Heart left ventricle (tissue), 16 donors: Measurements from ENCODE around the gene MPZ. TPM values are rescaled to one million over a fixed set of nuclear protein-coding genes. Genes with fewer than 3 reads are reported as not detected.

Source experiments
- ATAC-seq, 4 donors: fragments of 200-7000 bp; cut with Tn5 transposase; one replicate each; pipeline ENCODE4 v1.9.1; 2020 to 2022; ENCODE audit warnings: moderate library complexity in 4 of 4, mild to moderate bottlenecking in 3 of 4, moderate number of reproducible peaks in 1 of 4
- DNase-seq, 5 donors: peaks; one replicate each; pipeline ENCODE4 v3.0.0-alpha.2; 2020
- H3K27ac ChIP-seq, 12 donors: fragments of 200-600 bp; sonication (generic) in 4 of 12; one replicate each; pipeline versions ENCODE4 v1.5.0 to v1.8.0; 2016 to 2022; ENCODE audit warnings: mild to moderate bottlenecking in 2 of 12
- H3K27me3 ChIP-seq, 9 donors: fragments of 200-600 bp; sonication (generic) in 2 of 9; one replicate each; pipeline versions ENCODE4 v1.5.1 to v1.8.0; 2016 to 2022; ENCODE audit warnings: mild to moderate bottlenecking in 3 of 9
- H3K36me3 ChIP-seq, 9 donors: fragments of 200-600 bp; sonication (generic) in 2 of 9; one replicate each; pipeline versions ENCODE4 v1.5.0 to v1.8.0; 2018 to 2022; ENCODE audit warnings: mild to moderate bottlenecking in 2 of 9
- H3K4me1 ChIP-seq, 12 donors: fragments of 200-600 bp; sonication (generic) in 4 of 12; one replicate each; pipeline versions ENCODE4 v1.5.0 to v1.8.0; 2016 to 2022; ENCODE audit warnings: mild to moderate bottlenecking in 3 of 12
- H3K4me3 ChIP-seq, 12 donors: fragments of 200-600 bp; sonication (generic) in 4 of 12; one replicate each; pipeline versions ENCODE4 v1.5.0 to v1.8.0; 2017 to 2022; ENCODE audit warnings: mild to moderate bottlenecking in 9 of 12, moderate library complexity in 4 of 12
- H3K9me3 ChIP-seq, 12 donors: fragments of 200-600 bp; sonication (generic) in 4 of 12; one replicate each; pipeline versions ENCODE4 v1.5.0 to v1.8.0; 2016 to 2022; ENCODE audit warnings: mild to moderate bottlenecking in 1 of 12
- CTCF ChIP-seq, 12 donors: fragments of 200-600 bp; sonication (generic) in 4 of 12; IDR thresholded peaks; one replicate each; pipeline versions ENCODE4 v1.5.0 to v1.8.0; 2018 to 2022; ENCODE audit warnings: antibody characterized with exemption in 12 of 12, mild to moderate bottlenecking in 5 of 12
- POLR2A ChIP-seq, 2 donors: fragments of 450-650 bp; IDR thresholded peaks; one replicate each; pipeline ENCODE4 v1.6.1; 2017; ENCODE audit warnings: antibody characterized with exemption in 2 of 2, mild to moderate bottlenecking in 2 of 2, moderate library complexity in 2 of 2
- WGBS, 4 donors: extraction: QIAGEN DNeasy Blood & Tissue Kit in 2 of 4; methylation state at CpG; one replicate each; pipeline versions ENCODE4 v1.1.5 to v1.1.7; 2013 to 2018; 5-methylcytosine and 5-hydroxymethylcytosine counted together
- intact Hi-C, 10 donors: fragments of 100-400 bp; cut with DNase I; formaldehyde crosslinking; loops; one replicate each; pipeline versions ENCODE4 v1.11.1 to v1.14.2; 2022
- polyA plus RNA-seq, 2 donors: library from polyadenylated mRNA; stranded (reverse); fragments of 200-250 nt; gene quantifications; one replicate each; pipeline ENCODE4 v1.2.3, GENCODE V29; 2013
- total RNA-seq, 9 donors: library from RNA; depleted of rRNA in 2 of 9; stranded (reverse); fragments of >200 nt in 2 of 9; fragmentation: NEBNext Ultra II Directional in 3 of 9; extraction: Animal tissue kit (Norgen Biotek cat#: 25700) in 3 of 9; gene quantifications; one replicate each; pipeline versions ENCODE4 v1.1.0 to v1.2.4, GENCODE V29; 2016 to 2023
- donor health status: ischemic (EF 13 %, LVEDD 7.1; RV severe dilation, severe dysfunction).
- donor health status: healthy with polysubstance abuse.
- donor health status: DM: no; HTN: yes; CAD: no.
- donor health status: DM: no; HTN: no; CAD: no.
- donor health status: ischemic (EF 25% LVEDD 6.9; RV normal size, moderate dysfunction).
- donor health status: ischemic (EF 25% LVEDD 5.7; RV mildly dilated, moderate dysfunction).
- donor health status: healthy.
- donor health status: DM: yes; HTN: yes; CAD: no.
- donor health status: ischemic (EF 35%, LVEDD 5.7; RV mildly dilated, moderate dysfunction).
- donor health status: nonischemic (EF 11% LVEDD 7.7; RV severe dilation, severe dysfunction).
- donor health status: DM: yes; HTN: yes; CAD: no.
- donor health status: PGD.
- donor health status: ischemic (EF 29% LVEDD 5.4; RV normal size, mild dysfunction).
- donor health status: nonischemic (EF 23%, LVEDD 6.1; RV moderate dilation, normal function).

Gene MPZ
- total and polyA plus RNA-seq, 11 donors, result 0.90 to 5.6 (median 2.3) TPM

GRCh38 chr1:161267321-161267720 lies 42.4 kb downstream of the MPZ start:
- Histone ChIP-seq H3K4me3 (no peak overlapping the region), H3K9me3 (no peaks in the 10 kb centered on the region), H3K4me1 (peaks cover 0 to 14% (median 4%) of the 10 kb centered on the region in 12 donors), H3K36me3 (no peaks in the 10 kb centered on the region), H3K27ac (no peak overlapping the region), H3K27me3 (no peaks in the 10 kb centered on the region)
- ATAC-seq (no peak), DNase-seq (no peak)
- intact Hi-C loops, result no loop called here
- WGBS, 4 donors, result 65 to 79% (median 69%) methylated on average over 3 of the region's 3 CpGs
- no peak for TF ChIP-seq CTCF (IDR thresholded peaks at IDR 0.05)

- no peak overlapping the region for H3K27ac ChIP-seq
- intact Hi-C loops, result no loop called here
- WGBS, 4 donors, result 38 to 53% (median 47%) methylated on average over 2 of the region's 2 CpGs
- H3K4me3 ChIP-seq, result no peak overlapping the region
- TF ChIP-seq CTCF (IDR thresholded peaks at IDR 0.05), result no peak
- TF ChIP-seq POLR2A (IDR thresholded peaks at IDR 0.05), result no peak
- peaks cover 0 to 14% (median 4%) of the 10 kb centered on the region in 12 donors for H3K4me1 ChIP-seq
- H3K27me3 ChIP-seq, result peaks cover 0 to under 1% (median 0%) of the 10 kb centered on the region in 9 donors
- H3K9me3 ChIP-seq, result no peaks in the 10 kb centered on the region
- H3K36me3 ChIP-seq, result no peaks in the 10 kb centered on the region
- no peak for ATAC-seq
- no peak for DNase-seq
These were observed 42.9 kb downstream of the MPZ start for GRCh38 chr1:161266836-161267235.

- no peak overlapping the region for H3K4me3 ChIP-seq
- H3K9me3 ChIP-seq, result no peaks in the 10 kb centered on the region
- DNase-seq (no peak), ATAC-seq (peak in 1 of 4 donors; percentile 33)
- H3K36me3 ChIP-seq, result no peaks in the 10 kb centered on the region
- peaks cover 0 to 6% (median 0%) of the 10 kb centered on the region in 9 donors for H3K27me3 ChIP-seq
- TF ChIP-seq CTCF (IDR thresholded peaks at IDR 0.05), result no peak
- TF ChIP-seq POLR2A (IDR thresholded peaks at IDR 0.05), result no peak
- 50 to 71% (median 58%) methylated on average over 3 of the region's 3 CpGs for WGBS, 4 donors
- peaks cover 0 to 14% (median 4%) of the 10 kb centered on the region in 12 donors for H3K4me1 ChIP-seq
- intact Hi-C loops, result no loop called here
- H3K27ac ChIP-seq, result no peak overlapping the region
These were observed 43.6 kb downstream of the MPZ start for GRCh38 chr1:161266202-161266601.

- H3K36me3 ChIP-seq, result no peaks in the 10 kb centered on the region
- WGBS, 4 donors, result 84 to 89% (median 86%) methylated on average over 5 of the region's 5 CpGs
- H3K4me3 ChIP-seq, result no peak overlapping the region
- TF ChIP-seq CTCF (IDR thresholded peaks at IDR 0.05), result no peak
- no peaks in the 10 kb centered on the region for H3K9me3 ChIP-seq
- no peak overlapping the region for H3K27ac ChIP-seq
- ATAC-seq, result no peak
- intact Hi-C loops, result no loop called here
- DNase-seq, result no peak
- H3K27me3 ChIP-seq, result peaks cover 0 to 14% (median 3%) of the 10 kb centered on the region in 9 donors
- peaks cover 0 to 14% (median 4%) of the 10 kb centered on the region in 12 donors for H3K4me1 ChIP-seq
These were observed 44.5 kb downstream of the MPZ start for GRCh38 chr1:161265305-161265704.
